GM12873 (cell line): ENCODE results near the gene WNT4.

Experiments
- TF ChIP-seq, protein P1 (sequence below): IDR thresholded peaks from 2 replicates; pipeline ENCODE4 v1.5.1; 2012; ENCODE audit warnings: low read depth, mild to moderate bottlenecking, moderate library complexity, low read length, control low read depth; ENCODE audit not compliant: insufficient read depth; ENCODE audit errors: missing control alignments

The WNT4 gene

DNA sequence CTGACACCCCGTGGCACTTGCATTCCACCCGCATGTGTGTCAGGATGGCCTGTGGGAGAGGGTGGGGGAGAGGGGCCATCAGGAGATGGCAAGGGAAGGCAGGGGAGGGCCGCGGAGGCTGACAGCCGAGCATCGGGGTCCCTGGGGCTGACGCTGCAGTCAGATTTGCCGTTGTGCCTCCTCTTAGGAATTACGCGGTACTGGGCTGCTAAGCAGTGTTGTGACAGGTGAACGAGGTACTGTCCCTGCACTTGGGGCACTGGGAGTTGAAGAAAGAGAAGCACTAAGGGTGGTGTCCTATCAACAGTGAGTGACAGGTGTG, 22.5 kb downstream of the WNT4 start:
- TF ChIP-seq, protein P1, sequence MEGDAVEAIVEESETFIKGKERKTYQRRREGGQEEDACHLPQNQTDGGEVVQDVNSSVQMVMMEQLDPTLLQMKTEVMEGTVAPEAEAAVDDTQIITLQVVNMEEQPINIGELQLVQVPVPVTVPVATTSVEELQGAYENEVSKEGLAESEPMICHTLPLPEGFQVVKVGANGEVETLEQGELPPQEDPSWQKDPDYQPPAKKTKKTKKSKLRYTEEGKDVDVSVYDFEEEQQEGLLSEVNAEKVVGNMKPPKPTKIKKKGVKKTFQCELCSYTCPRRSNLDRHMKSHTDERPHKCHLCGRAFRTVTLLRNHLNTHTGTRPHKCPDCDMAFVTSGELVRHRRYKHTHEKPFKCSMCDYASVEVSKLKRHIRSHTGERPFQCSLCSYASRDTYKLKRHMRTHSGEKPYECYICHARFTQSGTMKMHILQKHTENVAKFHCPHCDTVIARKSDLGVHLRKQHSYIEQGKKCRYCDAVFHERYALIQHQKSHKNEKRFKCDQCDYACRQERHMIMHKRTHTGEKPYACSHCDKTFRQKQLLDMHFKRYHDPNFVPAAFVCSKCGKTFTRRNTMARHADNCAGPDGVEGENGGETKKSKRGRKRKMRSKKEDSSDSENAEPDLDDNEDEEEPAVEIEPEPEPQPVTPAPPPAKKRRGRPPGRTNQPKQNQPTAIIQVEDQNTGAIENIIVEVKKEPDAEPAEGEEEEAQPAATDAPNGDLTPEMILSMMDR: no peak

DNA sequence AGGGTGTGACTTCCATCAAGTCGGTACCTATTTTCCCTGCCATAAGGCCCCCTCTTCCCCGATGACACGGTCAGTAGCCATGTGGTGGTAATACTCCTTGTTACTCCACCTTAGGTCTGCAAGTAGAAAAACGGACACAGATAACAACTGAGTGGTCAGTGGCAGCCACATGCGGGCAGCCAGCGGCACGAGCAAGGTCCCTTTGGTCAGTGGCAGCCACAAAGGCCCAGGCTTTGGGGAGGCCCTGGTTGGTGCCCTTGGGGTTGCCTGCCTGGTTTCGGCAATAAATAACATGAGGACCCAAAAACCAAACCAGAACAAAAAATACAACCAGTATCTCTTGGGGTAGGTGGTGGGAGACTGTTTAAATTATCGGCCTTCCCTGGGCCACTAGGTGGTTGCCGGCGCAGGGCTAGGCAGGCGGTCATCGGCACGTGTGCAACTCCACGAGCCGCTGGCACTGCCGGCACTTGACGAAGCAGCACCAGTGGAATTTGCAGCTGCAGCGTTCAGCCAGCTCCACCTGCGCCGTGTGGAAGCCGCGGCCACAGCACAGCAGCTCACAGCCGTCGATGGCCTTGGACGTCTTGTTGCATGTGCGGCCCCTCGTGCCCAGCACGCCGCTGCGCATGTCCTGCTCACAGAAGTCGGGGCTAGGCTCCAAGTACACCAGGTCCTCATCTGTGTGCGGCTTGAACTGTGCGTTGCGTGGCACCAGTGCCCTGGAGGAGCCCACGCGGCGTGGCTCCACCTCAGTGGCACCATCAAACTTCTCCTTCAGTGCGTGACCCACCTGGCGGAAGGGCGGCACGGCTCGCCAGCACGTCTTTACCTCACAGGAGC, 23.1 kb downstream of the WNT4 start:
- TF ChIP-seq, protein P1: no peak

DNA sequence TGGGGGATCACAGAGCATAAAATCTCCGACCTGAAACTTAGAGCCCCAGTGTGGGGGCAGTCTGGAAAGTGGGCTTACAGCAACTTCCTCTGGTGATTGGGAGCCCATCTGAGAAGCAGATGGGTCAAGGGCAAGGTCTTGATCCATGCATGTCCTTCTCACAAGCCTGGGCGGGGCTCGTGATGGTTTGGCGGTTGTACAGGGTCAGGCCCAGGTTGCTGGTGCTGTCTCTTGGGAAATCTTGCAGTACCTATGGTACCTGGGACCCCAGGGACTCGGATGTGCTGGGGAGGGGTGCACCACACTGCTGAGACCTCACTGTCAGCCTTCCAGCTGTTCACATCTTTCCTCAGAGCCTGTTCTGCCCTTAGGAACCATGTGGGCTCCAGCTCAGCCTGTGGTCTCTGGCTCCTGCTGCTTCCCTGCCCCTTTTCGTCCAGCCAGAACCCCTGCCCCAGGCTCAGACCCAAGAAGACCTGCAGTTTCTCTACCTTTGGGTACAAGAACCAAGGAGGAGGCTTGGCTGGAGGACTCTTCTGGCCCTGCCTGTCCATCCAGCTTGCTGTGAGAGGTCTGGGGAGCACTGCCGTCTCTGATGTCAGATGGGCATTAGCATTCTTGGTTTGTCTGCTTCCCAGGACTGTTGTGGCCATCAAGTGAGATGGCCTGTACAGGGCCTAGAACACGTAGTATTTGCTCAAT, 24.5 kb downstream of the WNT4 start:
- TF ChIP-seq, protein P1: no peak

DNA sequence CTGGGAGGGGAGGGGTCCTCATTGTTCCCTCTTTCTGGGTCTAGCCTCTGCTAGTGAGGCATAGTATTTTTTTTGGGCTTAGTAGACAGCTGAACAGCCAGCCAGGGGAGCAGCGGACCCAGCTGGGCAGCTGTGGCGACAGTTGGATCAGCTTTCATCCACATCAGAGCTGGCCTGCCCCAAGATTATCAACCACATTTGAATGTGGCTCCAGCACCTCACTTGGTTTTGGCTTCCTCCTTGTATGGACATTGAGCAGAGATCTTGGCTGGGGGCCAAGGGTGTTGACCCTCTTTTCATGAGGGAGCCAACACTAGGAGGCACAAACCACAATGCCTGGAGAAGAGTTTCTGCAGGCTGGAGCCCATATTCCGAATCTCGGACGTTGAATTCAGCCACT, 25.0 kb downstream of the WNT4 start:
- TF ChIP-seq, protein P1: no peak

DNA sequence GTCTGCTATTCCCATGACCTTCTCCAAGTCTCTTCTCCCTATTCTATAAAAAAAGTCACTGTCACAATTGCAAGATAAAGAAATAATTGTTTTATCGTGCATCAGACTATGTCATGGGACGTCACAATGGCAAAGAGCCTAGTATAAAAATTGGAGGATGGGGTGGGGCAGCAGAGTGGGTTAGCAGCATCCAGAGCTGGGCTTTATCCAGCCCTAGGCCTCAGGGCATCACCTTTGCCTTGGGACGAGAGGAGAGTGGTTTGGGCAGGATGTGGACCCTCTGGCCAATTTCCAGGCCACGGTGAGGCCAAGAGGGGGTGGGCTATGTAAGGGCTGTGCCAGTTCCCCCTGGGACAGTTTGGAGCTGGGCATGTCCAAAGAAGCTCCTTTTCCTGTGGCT, 25.7 kb downstream of the WNT4 start:
- TF ChIP-seq, protein P1: no peak

DNA sequence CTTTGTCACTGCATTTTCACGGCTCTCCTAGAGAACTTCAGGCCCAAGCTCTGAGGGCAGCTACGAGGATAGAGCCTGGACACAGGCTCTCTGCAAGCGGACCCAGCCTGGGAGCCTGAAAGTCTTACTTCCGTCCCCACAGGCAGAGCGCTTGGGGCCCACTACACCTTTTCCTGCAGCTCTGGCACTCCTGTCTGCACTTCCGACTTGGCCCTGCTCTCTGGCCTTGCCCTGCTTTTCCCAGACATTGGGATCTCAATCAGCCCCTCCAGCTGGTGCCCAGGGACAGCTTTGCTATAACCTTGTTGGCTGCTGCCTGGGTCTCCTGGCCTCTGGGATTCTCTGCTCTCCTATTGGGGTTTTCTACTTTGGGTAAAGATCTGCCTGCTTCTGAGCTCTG, 27.6 kb downstream of the WNT4 start:
- TF ChIP-seq, protein P1: no peak
